Keratinocyte (primary cell): ENCODE measurements around the gene AADACL3.

Experiments
- CTCF ChIP-seq, 3 experiments: IDR thresholded peaks in 1 of 3; conservative IDR thresholded peaks in 1 of 3; optimal IDR thresholded peaks in 1 of 3; 2 replicates in 2 of 3; 3 replicates in 1 of 3; pipeline versions ENCODE3 to v1.5.1; 2011; ENCODE audit warnings: low read length in 3 of 3, mild to moderate bottlenecking in 3 of 3, moderate library complexity in 2 of 3, control low read depth in 1 of 3, inconsistent platforms in 1 of 3; ENCODE audit not compliant: insufficient read depth in 2 of 3; ENCODE audit errors: extremely low read depth in 1 of 3
- EZH2 ChIP-seq: IDR thresholded peaks from one replicate; pipeline ENCODE4 v1.6.1; 2012; ENCODE audit warnings: inconsistent platforms, mild to moderate bottlenecking, low read length, moderate library complexity

DNA sequence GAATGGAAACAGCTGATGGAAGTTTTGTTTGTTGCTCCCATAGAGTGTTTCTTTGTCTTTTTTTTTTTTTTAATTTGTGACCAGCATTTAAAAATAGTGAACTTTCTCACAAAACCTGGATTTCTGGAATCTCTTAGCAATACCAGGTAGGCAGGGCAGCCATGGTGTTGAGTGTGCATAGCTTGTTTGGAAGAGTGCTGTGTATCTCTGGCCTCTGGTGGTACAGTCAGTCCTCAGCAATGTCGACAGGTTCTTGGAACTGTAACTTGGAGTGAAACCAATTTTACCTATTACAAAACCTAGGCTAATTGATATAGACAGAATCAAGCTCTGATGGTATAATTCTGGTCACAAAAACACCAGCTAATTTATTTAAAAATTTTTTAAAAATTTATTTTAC is 6.7 kb downstream of the AADACL3 start:
- no peak for TF ChIP-seq CTCF (optimal IDR thresholded peaks at IDR 0.05 in 1 of 3, IDR thresholded peaks at IDR 0.05 in 1 of 3, conservative IDR thresholded peaks at IDR 0.05 in 1 of 3; ENCODE audit: extremely low read depth in 1 of 3, insufficient read depth in 2 of 3, low read length in 3 of 3)
- TF ChIP-seq EZH2, result no peak
